Measurements from ENCODE around the gene CLNK.

DNA sequence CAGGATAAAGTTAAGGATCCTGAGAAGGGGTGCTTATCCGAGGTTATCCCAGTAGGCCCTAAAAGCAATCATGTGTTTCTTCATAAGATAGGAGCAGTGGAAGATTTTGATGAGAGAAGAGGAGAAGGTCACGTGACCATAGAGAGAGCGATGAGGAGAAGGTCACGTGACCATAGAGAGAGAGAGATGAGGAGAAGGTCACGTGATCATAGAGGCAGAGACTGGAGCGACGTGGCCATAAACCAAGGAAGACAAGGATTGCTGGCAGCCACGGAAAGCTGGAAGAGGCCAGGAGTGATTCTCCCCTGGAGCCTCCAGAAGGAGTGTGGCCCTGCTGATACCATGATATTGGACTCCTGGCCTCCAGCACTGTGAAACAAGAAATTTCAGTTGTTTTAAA, 188.9 kb downstream of the CLNK start:
- TF ChIP-seq, protein P1, sequence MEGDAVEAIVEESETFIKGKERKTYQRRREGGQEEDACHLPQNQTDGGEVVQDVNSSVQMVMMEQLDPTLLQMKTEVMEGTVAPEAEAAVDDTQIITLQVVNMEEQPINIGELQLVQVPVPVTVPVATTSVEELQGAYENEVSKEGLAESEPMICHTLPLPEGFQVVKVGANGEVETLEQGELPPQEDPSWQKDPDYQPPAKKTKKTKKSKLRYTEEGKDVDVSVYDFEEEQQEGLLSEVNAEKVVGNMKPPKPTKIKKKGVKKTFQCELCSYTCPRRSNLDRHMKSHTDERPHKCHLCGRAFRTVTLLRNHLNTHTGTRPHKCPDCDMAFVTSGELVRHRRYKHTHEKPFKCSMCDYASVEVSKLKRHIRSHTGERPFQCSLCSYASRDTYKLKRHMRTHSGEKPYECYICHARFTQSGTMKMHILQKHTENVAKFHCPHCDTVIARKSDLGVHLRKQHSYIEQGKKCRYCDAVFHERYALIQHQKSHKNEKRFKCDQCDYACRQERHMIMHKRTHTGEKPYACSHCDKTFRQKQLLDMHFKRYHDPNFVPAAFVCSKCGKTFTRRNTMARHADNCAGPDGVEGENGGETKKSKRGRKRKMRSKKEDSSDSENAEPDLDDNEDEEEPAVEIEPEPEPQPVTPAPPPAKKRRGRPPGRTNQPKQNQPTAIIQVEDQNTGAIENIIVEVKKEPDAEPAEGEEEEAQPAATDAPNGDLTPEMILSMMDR (IDR thresholded peaks at IDR 0.05), result no peak
- no peak for TF ChIP-seq POLR2A (IDR thresholded peaks at IDR 0.05)
